ENCODE measurements around the gene EPB42.
A peak's percentile ranks its signal among the peaks of the same experiment; 100 is the strongest.

EPB42 gene

GRCh38 chr15:43267439-43267838, 46.6 kb upstream of the EPB42 start:
- Histone ChIP-seq H3K4me3 (ENCODE audit: low read depth, low read length) (no peak overlapping the region), H3K36me3 (ENCODE audit: control insufficient read depth in 2 of 2, insufficient read depth in 1 of 2, low read length in 2 of 2) (no peaks in the 10 kb centered on the region), H3K27ac (ENCODE audit: extremely low read depth, low read depth, low read length) (no peak overlapping the region), H3K4me1 (ENCODE audit: control insufficient read depth, insufficient read depth, low read length) (no peaks in the 10 kb centered on the region), H3K9me3 (ENCODE audit: control insufficient read depth, insufficient read depth, low read depth, low read length) (no peaks in the 10 kb centered on the region)
- TF ChIP-seq ZNF16 (tag by site-specific recombination; IDR thresholded peaks at IDR 0.05; ENCODE audit: low read depth) (no peak), OSR2 (tag by site-specific recombination; IDR thresholded peaks at IDR 0.05) (no peak), INSM2 (tag by site-specific recombination; IDR thresholded peaks at IDR 0.05) (no peak), ZNF785 (tag by site-specific recombination; IDR thresholded peaks at IDR 0.05) (no peak), KLF7 (tag by site-specific recombination; IDR thresholded peaks at IDR 0.05; ENCODE audit: borderline replicate concordance) (no peak), ZNF513 (tag by site-specific recombination; IDR thresholded peaks at IDR 0.05) (no peak), ZNF548 (tag by site-specific recombination; IDR thresholded peaks at IDR 0.05) (no peak), TRIM28 (IDR thresholded peaks at IDR 0.05; ENCODE audit: borderline replicate concordance, low read length) (no peak), ZNF239 (tag by site-specific recombination; IDR thresholded peaks at IDR 0.05) (no peak), OVOL3 (tag by site-specific recombination; IDR thresholded peaks at IDR 0.05) (no peak), ZNF596 (tag by site-specific recombination; IDR thresholded peaks at IDR 0.05) (no peak), RBAK (tag by site-specific recombination; IDR thresholded peaks at IDR 0.05) (no peak), ZNF423 (tag by site-specific recombination; IDR thresholded peaks at IDR 0.05) (no peak), ZNF202 (tag by site-specific recombination; IDR thresholded peaks at IDR 0.05; ENCODE audit: borderline replicate concordance) (no peak), HIC1 (tag by site-specific recombination; IDR thresholded peaks at IDR 0.05) (no peak)
- CTCF ChIA-PET, result interaction anchor here (2.1 kb wide), 1 partner anchor 42 kb away, joined by 9 read pairs; no protein-coding TSS in a partner anchor
- POLR2A ChIA-PET, result no interaction called here

- Histone ChIP-seq H3K36me3 (ENCODE audit: control insufficient read depth in 2 of 2, insufficient read depth in 1 of 2, low read length in 2 of 2) (no peaks in the 10 kb centered on the region), H3K4me3 (ENCODE audit: low read depth, low read length) (no peak within 1 kb of the TSS), H3K9me3 (ENCODE audit: control insufficient read depth, insufficient read depth, low read depth, low read length) (no peaks in the 10 kb centered on the region), H3K27ac (ENCODE audit: extremely low read depth, low read depth, low read length) (no peak within 1 kb of the TSS), H3K4me1 (ENCODE audit: control insufficient read depth, insufficient read depth, low read length) (no peaks in the 10 kb centered on the region)
- TF ChIP-seq ZNF37A (tag by site-specific recombination; IDR thresholded peaks at IDR 0.05) (no peak), ZFHX2 (tag by site-specific recombination; conservative IDR thresholded peaks at IDR 0.05) (peak; percentile 40; the same call in 1 of the 2 replicates), EGR2 (tag by site-specific recombination; IDR thresholded peaks at IDR 0.05; ENCODE audit: low read depth) (peak; percentile 61)
- ChIA-PET POLR2A (no interaction called here), CTCF (interaction anchor here (1.0 to 1.3 kb wide), 3 partner anchors 19 to 79 kb away, joined by 4 to 6 read pairs (median 5); no protein-coding TSS in a partner anchor)
Measured at GRCh38 chr15:43266834-43267233, 46.0 kb upstream of the EPB42 start, which contains the start of gene TGM5. TGM5 (minus strand) TSS chr15:43266928; CDS start chr15:43266849, 79 bp downstream.

GRCh38 chr15:43266386-43266785, 45.6 kb upstream of the EPB42 start:
- Histone ChIP-seq H3K4me3 (ENCODE audit: low read depth, low read length) (no peak overlapping the region), H3K9me3 (ENCODE audit: control insufficient read depth, insufficient read depth, low read depth, low read length) (no peaks in the 10 kb centered on the region), H3K27ac (ENCODE audit: extremely low read depth, low read depth, low read length) (no peak overlapping the region), H3K4me1 (ENCODE audit: control insufficient read depth, insufficient read depth, low read length) (no peaks in the 10 kb centered on the region), H3K36me3 (ENCODE audit: control insufficient read depth in 2 of 2, insufficient read depth in 1 of 2, low read length in 2 of 2) (no peaks in the 10 kb centered on the region)
- ChIA-PET CTCF (interaction anchor here (0.5 to 1.3 kb wide), 4 partner anchors 19 to 1931 kb away, joined by 4 to 6 read pairs (median 6); no protein-coding TSS in a partner anchor), POLR2A (no interaction called here)
- TF ChIP-seq OVOL3 (tag by site-specific recombination; IDR thresholded peaks at IDR 0.05) (no peak), REST (tag by site-specific recombination; IDR thresholded peaks at IDR 0.05) (no peak), PRDM4 (tag by site-specific recombination; IDR thresholded peaks at IDR 0.05) (no peak)
